ENCODE results near the gene NPR2.
A peak's percentile ranks its signal among the peaks of the same experiment; 100 is the strongest.

Gene NPR2

DNA sequence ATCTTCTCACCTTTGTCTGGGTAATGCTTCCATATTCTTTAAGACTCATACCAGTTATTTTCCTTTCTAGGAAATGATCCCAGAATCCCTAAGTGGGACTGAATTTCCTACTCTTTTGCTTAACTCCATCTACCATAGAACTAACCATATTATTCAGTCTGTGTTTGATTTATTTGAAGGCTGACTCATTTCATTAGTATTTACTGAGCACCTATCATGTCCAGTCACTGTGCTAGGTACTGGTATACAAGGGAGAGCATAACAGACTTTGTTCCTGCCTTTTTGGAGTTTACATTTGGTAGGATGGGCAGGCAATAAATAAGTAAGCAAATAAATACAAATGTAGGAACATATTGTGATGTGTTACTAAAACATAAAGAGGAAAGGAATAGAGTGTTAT is 4.3 kb downstream of the NPR2 start:
- no peaks in the 10 kb centered on the region for H3K27me3 ChIP-seq (replicated peaks)
- TF ChIP-seq, protein P1, sequence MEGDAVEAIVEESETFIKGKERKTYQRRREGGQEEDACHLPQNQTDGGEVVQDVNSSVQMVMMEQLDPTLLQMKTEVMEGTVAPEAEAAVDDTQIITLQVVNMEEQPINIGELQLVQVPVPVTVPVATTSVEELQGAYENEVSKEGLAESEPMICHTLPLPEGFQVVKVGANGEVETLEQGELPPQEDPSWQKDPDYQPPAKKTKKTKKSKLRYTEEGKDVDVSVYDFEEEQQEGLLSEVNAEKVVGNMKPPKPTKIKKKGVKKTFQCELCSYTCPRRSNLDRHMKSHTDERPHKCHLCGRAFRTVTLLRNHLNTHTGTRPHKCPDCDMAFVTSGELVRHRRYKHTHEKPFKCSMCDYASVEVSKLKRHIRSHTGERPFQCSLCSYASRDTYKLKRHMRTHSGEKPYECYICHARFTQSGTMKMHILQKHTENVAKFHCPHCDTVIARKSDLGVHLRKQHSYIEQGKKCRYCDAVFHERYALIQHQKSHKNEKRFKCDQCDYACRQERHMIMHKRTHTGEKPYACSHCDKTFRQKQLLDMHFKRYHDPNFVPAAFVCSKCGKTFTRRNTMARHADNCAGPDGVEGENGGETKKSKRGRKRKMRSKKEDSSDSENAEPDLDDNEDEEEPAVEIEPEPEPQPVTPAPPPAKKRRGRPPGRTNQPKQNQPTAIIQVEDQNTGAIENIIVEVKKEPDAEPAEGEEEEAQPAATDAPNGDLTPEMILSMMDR (IDR thresholded peaks at IDR 0.05; ENCODE audit: low read depth, low read length, missing control alignments), result no peak
- H3K27ac ChIP-seq, result no peak overlapping the region
- in situ Hi-C loops (cut with HindIII; ENCODE audit: low pct_ligation_motif_present, low sequenced_read_pairs), result no loop called here
- no peak overlapping the region for H3K4me3 ChIP-seq (ENCODE audit: low read depth, low read length)
- DNase-seq, result no peak
- no peaks in the 10 kb centered on the region for H3K36me3 ChIP-seq (replicated peaks)

DNA sequence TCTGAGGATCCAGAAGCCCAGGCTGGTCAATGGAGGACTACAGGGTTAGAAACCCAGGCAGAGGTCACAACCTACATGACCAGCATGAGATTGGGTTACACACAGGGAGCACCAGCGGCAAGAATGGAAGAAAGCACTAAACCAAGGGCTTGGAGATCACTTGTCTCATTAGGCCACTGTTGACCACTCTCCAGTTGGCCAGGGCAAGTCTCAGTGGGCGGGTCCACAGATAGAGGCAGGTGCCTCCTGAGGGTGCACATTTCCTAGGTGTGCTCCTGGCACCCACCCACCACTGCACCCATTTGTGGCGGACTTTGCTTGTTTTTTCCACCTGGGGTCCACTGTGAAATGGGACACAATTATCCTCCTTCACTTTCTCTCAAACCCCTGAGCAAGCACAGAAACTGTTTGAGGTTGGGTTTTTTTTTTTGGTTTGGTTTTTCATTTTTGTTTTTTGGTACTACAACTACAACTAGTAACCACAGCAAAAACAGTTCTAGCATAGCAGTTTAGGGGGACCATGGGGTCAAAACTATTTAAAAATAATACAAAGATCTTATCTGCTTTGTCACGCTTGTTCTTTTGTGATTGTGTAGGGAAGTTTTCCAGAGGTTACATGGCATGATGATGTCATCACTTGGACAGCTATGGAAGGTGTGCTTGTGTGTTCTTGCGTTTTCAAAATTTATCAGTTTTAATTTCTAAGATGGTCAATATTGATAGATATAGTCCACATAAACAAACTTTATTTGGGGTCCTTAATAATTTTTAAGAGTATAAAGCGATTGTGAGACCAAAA is 6.1 kb downstream of the NPR2 start:
- no peak for DNase-seq
- no peak overlapping the region for H3K27ac ChIP-seq
- in situ Hi-C loops (cut with HindIII; ENCODE audit: low pct_ligation_motif_present, low sequenced_read_pairs), result no loop called here
- no peaks in the 10 kb centered on the region for H3K27me3 ChIP-seq (replicated peaks)
- TF ChIP-seq, protein P1 (IDR thresholded peaks at IDR 0.05; ENCODE audit: low read depth, low read length, missing control alignments), result no peak
- no peak overlapping the region for H3K4me3 ChIP-seq (ENCODE audit: low read depth, low read length)
- H3K36me3 ChIP-seq (replicated peaks), result peaks cover 1% of the 10 kb centered on the region

DNA sequence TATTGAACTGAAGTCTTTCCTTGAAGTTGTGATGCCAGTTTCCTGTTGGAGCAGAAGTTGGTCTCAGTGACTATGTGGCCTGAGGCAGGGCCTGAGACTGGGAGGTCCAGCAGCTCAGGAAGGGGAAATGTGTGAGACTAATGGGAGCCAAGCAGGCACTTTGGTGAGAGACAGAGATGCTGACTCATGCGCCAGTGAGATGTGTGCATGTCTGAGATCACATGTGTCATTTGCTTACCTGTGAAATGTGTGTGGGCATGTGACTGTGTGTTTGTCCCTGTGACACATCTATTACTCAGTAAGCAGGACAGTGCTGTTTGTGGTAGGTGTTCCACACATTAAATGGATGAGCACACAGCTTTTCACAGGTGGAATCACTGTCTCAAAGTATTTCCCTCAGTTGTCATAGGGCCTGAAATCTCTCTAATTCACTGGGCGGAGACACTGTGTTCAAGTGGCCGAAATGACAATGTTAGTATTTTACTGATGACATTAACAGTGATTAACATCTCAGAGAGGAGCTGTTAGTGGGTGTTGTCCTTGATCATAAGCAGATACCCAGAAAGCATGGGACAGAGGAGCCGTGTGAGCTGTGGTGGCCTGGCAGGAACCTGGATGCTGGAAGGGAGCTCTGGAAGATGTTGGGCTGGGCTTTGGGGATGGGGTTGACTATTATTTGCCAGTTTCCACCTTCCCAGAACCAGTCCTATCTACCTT is 7.4 kb downstream of the NPR2 start:
- Histone ChIP-seq H3K27ac (no peak overlapping the region), H3K36me3 (replicated peaks) (peaks cover 2% of the 10 kb centered on the region), H3K27me3 (replicated peaks) (no peaks in the 10 kb centered on the region), H3K4me3 (ENCODE audit: low read depth, low read length) (no peak overlapping the region)
- DNase-seq, result peak; percentile 31
- in situ Hi-C loops (cut with HindIII; ENCODE audit: low pct_ligation_motif_present, low sequenced_read_pairs), result no loop called here
- TF ChIP-seq, protein P1 (IDR thresholded peaks at IDR 0.05; ENCODE audit: low read depth, low read length, missing control alignments), result no peak

DNA sequence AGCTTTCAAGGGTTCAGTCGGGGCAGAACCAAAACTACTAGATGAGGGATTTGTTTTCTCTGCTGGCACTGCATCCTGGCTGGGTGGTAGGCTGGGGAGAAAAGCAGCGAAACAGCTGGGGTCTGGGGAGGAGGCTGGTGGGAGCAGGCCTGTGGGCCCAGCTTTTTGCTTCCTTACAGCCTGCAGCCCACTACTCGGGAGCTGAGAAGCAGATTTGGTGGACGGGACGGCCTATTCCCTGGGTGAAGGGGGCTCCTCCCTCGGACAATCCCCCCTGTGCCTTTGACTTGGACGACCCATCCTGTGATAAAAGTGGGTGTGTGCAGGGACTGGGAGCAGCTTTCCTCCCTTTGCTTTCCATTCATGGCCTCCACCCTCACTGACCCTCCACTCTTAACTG is 9.1 kb downstream of the NPR2 start:
- TF ChIP-seq, protein P1 (IDR thresholded peaks at IDR 0.05; ENCODE audit: low read depth, low read length, missing control alignments), result no peak
- peaks cover 2% of the 10 kb centered on the region for H3K36me3 ChIP-seq (replicated peaks)
- H3K4me3 ChIP-seq (ENCODE audit: low read depth, low read length), result no peak overlapping the region
- H3K27ac ChIP-seq, result no peak overlapping the region
- in situ Hi-C loops (cut with HindIII; ENCODE audit: low pct_ligation_motif_present, low sequenced_read_pairs), result no loop called here
- DNase-seq, result no peak
- no peaks in the 10 kb centered on the region for H3K27me3 ChIP-seq (replicated peaks)

DNA sequence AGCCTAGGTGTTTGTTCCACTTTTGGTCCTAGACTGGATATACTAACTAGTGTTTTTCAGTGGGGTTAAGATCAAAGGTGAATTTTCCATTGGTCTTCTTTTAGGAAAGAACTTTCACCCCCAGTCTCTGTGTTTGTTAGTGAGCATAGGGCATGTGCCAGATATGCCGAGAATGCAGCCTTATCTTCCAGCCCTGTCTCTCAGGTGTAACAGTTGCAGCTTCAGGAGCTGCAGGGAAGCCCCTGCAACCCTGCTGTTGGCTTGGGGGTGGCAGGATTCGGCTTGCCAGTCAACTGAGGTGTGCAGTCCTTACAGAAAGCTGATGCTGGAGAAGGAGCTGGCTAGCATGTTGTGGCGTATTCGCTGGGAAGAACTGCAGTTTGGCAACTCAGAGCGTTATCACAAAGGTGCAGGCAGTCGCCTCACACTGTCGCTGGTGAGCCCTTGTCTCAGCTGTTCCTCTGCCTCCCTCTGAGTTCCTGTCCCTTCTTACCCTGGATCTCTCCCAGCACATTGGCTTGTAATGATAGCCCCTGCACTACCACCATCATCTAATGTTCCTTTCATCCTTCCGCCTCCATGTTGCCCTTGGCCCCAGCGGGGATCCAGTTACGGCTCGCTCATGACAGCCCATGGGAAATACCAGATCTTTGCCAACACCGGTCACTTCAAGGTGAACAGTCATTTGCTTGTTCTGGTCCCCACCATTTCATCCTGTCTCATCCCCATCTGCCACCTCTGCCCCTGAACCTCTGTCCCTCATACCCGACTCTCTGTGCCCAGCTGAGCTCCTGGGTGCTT is 10.1 kb downstream of the NPR2 start:
- in situ Hi-C loops (cut with HindIII; ENCODE audit: low pct_ligation_motif_present, low sequenced_read_pairs), result no loop called here

More for the DNA sequence above, 10.1 kb downstream of the NPR2 start:
- TF ChIP-seq, protein P1 (IDR thresholded peaks at IDR 0.05; ENCODE audit: low read depth, low read length, missing control alignments), result no peak
- no peak for DNase-seq
- Histone ChIP-seq H3K27ac (no peak overlapping the region), H3K4me3 (ENCODE audit: low read depth, low read length) (no peak overlapping the region), H3K36me3 (replicated peaks) (peaks cover 5% of the 10 kb centered on the region), H3K27me3 (replicated peaks) (no peaks in the 10 kb centered on the region)
